Breast epithelium (tissue), 3 donors: ENCODE measurements around the gene ALDH1A3.

Experiments used
- CTCF ChIP-seq, 3 donors: fragments of 450-650 bp; IDR thresholded peaks; one replicate each; pipeline ENCODE4 v1.5.1; 2016 to 2017; ENCODE audit warnings: antibody characterized with exemption in 3 of 3, mild to moderate bottlenecking in 3 of 3, moderate library complexity in 3 of 3
- POLR2A ChIP-seq: fragments of 450-650 bp; IDR thresholded peaks from one replicate; pipeline ENCODE4 v1.6.1; 2016; ENCODE audit warnings: antibody characterized with exemption, mild to moderate bottlenecking, moderate library complexity
- POLR2AphosphoS5 ChIP-seq, 3 donors: sonication (generic); formaldehyde crosslinking; IDR thresholded peaks; one replicate each; pipeline ENCODE4 v1.6.1; 2017; ENCODE audit warnings: antibody characterized with exemption in 3 of 3

GRCh38 chr15:100890850-100891249, 11.2 kb downstream of the ALDH1A3 start:
- no peak for TF ChIP-seq CTCF (IDR thresholded peaks at IDR 0.05)
- no peak for TF ChIP-seq POLR2AphosphoS5 (IDR thresholded peaks at IDR 0.05)
- no peak for TF ChIP-seq POLR2A
